Nephron progenitor cell (in vitro differentiated cells): Measurements from ENCODE around the gene ARIH1.

Source experiments
- DNase-seq: peaks from one replicate; pipeline ENCODE4 v3.0.0; 2021
- H3K27ac Mint-ChIP-seq: 2 replicates; pipeline ENCODE4 v1.8.0; 2021; ENCODE audit warnings: mild to moderate bottlenecking, moderate library complexity, mixed read lengths
- H3K27me3 Mint-ChIP-seq: 2 replicates; pipeline ENCODE4 v1.8.0; 2021; ENCODE audit warnings: mild to moderate bottlenecking, low read depth, mixed read lengths; ENCODE audit not compliant: poor library complexity
- H3K36me3 Mint-ChIP-seq: 2 replicates; pipeline ENCODE4 v1.8.0; 2021; ENCODE audit warnings: low read depth, mixed read lengths
- H3K4me1 Mint-ChIP-seq: 2 replicates; pipeline ENCODE4 v1.8.0; 2021; ENCODE audit warnings: mixed read lengths
- H3K4me3 Mint-ChIP-seq: 2 replicates; pipeline ENCODE4 v1.8.0; 2021; ENCODE audit warnings: mild to moderate bottlenecking, moderate library complexity, mixed read lengths
- H3K9me3 Mint-ChIP-seq: 2 replicates; pipeline ENCODE4 v1.8.0; 2021; ENCODE audit warnings: mild to moderate bottlenecking, moderate library complexity, mixed read lengths
- CTCF ChIP-seq: fragments of 200-600 bp; sonication (generic); IDR thresholded peaks from 2 replicates; pipeline ENCODE4 v1.5.0; 2021; ENCODE audit warnings: antibody characterized with exemption

Gene ARIH1

GRCh38 chr15:72588096-72588495 lies 114.0 kb downstream of the ARIH1 start:
- peaks cover 10% of the 10 kb centered on the region for H3K4me1 Mint-ChIP-seq
- H3K4me3 Mint-ChIP-seq = no peak overlapping the region
- DNase-seq = no peak
- H3K27me3 Mint-ChIP-seq = no peaks in the 10 kb centered on the region
- no peaks in the 10 kb centered on the region for H3K9me3 Mint-ChIP-seq
- no peak for TF ChIP-seq CTCF
- H3K36me3 Mint-ChIP-seq = peaks cover 24% of the 10 kb centered on the region
- H3K27ac Mint-ChIP-seq = no peak overlapping the region

GRCh38 chr15:72590427-72590826 lies 116.3 kb downstream of the ARIH1 start:
- no peaks in the 10 kb centered on the region for H3K4me1 Mint-ChIP-seq
- H3K36me3 Mint-ChIP-seq = peaks cover 7% of the 10 kb centered on the region
- no peak for TF ChIP-seq CTCF
- no peak overlapping the region for H3K4me3 Mint-ChIP-seq
- H3K27me3 Mint-ChIP-seq = no peaks in the 10 kb centered on the region
- DNase-seq = no peak
- H3K9me3 Mint-ChIP-seq = no peaks in the 10 kb centered on the region
- H3K27ac Mint-ChIP-seq = no peak overlapping the region

- no peaks in the 10 kb centered on the region for H3K27me3 Mint-ChIP-seq
- DNase-seq = no peak
- no peaks in the 10 kb centered on the region for H3K36me3 Mint-ChIP-seq
- H3K4me3 Mint-ChIP-seq = no peak overlapping the region
- no peak overlapping the region for H3K27ac Mint-ChIP-seq
- H3K4me1 Mint-ChIP-seq = no peaks in the 10 kb centered on the region
- no peak for TF ChIP-seq CTCF
- no peaks in the 10 kb centered on the region for H3K9me3 Mint-ChIP-seq
These were observed 117.2 kb downstream of the ARIH1 start for GRCh38 chr15:72591361-72591760.

GRCh38 chr15:72592097-72592496 lies 118.0 kb downstream of the ARIH1 start:
- no peaks in the 10 kb centered on the region for H3K4me1 Mint-ChIP-seq
- DNase-seq = no peak
- H3K27ac Mint-ChIP-seq = no peak overlapping the region
- no peak overlapping the region for H3K4me3 Mint-ChIP-seq
- no peak for TF ChIP-seq CTCF
- H3K9me3 Mint-ChIP-seq = no peaks in the 10 kb centered on the region
- H3K36me3 Mint-ChIP-seq = no peaks in the 10 kb centered on the region
- H3K27me3 Mint-ChIP-seq = no peaks in the 10 kb centered on the region

GRCh38 chr15:72592676-72593075 lies 118.5 kb downstream of the ARIH1 start:
- no peak overlapping the region for H3K27ac Mint-ChIP-seq
- H3K4me3 Mint-ChIP-seq = no peak overlapping the region
- no peaks in the 10 kb centered on the region for H3K4me1 Mint-ChIP-seq
- no peaks in the 10 kb centered on the region for H3K36me3 Mint-ChIP-seq
- H3K9me3 Mint-ChIP-seq = no peaks in the 10 kb centered on the region
- no peaks in the 10 kb centered on the region for H3K27me3 Mint-ChIP-seq
- no peak for TF ChIP-seq CTCF
- DNase-seq = no peak

GRCh38 chr15:72593838-72594237 lies 119.7 kb downstream of the ARIH1 start:
- Mint-ChIP-seq H3K36me3 (no peaks in the 10 kb centered on the region), H3K4me3 (no peak overlapping the region), H3K4me1 (no peaks in the 10 kb centered on the region), H3K27me3 (no peaks in the 10 kb centered on the region), H3K9me3 (no peaks in the 10 kb centered on the region), H3K27ac (no peak overlapping the region)
- DNase-seq = no peak
- no peak for TF ChIP-seq CTCF
